KMS-11 (cell line): ENCODE measurements around the gene PHETA2.

Experiments
- H2AFZ ChIP-seq: fragments of 200-600 bp; sonication (generic); 2 replicates; pipeline ENCODE4 v1.6.1; 2016; ENCODE audit warnings: antibody characterized with exemption, mixed run types, low read depth
- H3K27ac ChIP-seq: fragments of 200-600 bp; sonication (generic); 2 replicates; pipeline ENCODE4 v1.6.1; 2016; ENCODE audit warnings: mild to moderate bottlenecking, mixed run types
- H3K27me3 ChIP-seq: fragments of 200-600 bp; sonication (generic); 2 replicates; pipeline ENCODE4 v1.6.1; 2017; ENCODE audit warnings: mild to moderate bottlenecking, low read depth, mixed run types, moderate library complexity; ENCODE audit not compliant: insufficient read depth
- H3K36me3 ChIP-seq: fragments of 200-600 bp; sonication (generic); 2 replicates; pipeline ENCODE4 v1.6.1; 2017; ENCODE audit warnings: mild to moderate bottlenecking, mixed run types; ENCODE audit not compliant: insufficient read depth
- H3K4me1 ChIP-seq: fragments of 200-600 bp; sonication (generic); 2 replicates; pipeline ENCODE4 v1.6.1; 2016; ENCODE audit warnings: mild to moderate bottlenecking, low read depth, mixed run types; ENCODE audit not compliant: poor library complexity, severe bottlenecking
- H3K4me2 ChIP-seq: fragments of 200-600 bp; sonication (generic); 2 replicates; pipeline ENCODE4 v1.7.0; 2016; ENCODE audit warnings: mild to moderate bottlenecking, mixed run types
- H3K4me3 ChIP-seq: fragments of 200-600 bp; sonication (generic); IDR thresholded peaks from 2 replicates; pipeline ENCODE4 v1.6.1; 2017; ENCODE audit warnings: low read depth, low read length, mixed read lengths; ENCODE audit not compliant: insufficient read depth
- H3K79me2 ChIP-seq: fragments of 200-600 bp; sonication (generic); 2 replicates; pipeline ENCODE4 v1.6.1; 2016; ENCODE audit warnings: low read depth, mixed run types; ENCODE audit not compliant: insufficient read depth
- H3K9ac ChIP-seq: fragments of 200-600 bp; sonication (generic); 2 replicates; pipeline ENCODE4 v1.6.1; 2016; ENCODE audit warnings: mild to moderate bottlenecking, mixed run types
- H4K20me1 ChIP-seq: fragments of 200-600 bp; sonication (generic); 2 replicates; pipeline ENCODE4 v1.6.1; 2016; ENCODE audit warnings: mild to moderate bottlenecking, mixed run types; ENCODE audit not compliant: insufficient read depth
- TF ChIP-seq, protein P1 (sequence below): fragments of 200-600 bp; sonication (generic); conservative IDR thresholded peaks from 2 replicates; pipeline ENCODE4 v1.6.1; 2017; ENCODE audit warnings: low read depth, mild to moderate bottlenecking, antibody characterized with exemption, low read length, moderate library complexity, mixed read lengths

Gene PHETA2

DNA sequence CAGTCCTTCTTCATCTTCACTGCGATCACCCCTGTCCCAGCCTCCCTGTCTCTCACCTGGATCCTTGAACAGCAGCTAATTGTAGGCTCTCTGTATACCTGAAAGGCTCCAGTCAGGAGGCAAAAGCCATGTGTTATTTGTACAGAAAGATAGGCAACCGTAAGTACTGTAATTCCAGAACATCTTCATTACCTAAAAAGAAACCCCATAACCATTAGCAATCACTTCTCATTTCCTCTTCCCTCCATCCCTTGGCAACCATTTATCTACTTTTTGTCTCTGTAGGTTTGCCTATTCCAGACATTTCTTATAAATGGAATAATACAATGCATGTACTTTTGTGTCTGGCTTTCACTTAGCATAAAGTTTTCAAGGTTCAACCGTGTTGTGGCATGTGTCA lies 21.3 kb upstream of the PHETA2 start:
- no peak overlapping the region for H3K9ac ChIP-seq
- TF ChIP-seq, protein P1, sequence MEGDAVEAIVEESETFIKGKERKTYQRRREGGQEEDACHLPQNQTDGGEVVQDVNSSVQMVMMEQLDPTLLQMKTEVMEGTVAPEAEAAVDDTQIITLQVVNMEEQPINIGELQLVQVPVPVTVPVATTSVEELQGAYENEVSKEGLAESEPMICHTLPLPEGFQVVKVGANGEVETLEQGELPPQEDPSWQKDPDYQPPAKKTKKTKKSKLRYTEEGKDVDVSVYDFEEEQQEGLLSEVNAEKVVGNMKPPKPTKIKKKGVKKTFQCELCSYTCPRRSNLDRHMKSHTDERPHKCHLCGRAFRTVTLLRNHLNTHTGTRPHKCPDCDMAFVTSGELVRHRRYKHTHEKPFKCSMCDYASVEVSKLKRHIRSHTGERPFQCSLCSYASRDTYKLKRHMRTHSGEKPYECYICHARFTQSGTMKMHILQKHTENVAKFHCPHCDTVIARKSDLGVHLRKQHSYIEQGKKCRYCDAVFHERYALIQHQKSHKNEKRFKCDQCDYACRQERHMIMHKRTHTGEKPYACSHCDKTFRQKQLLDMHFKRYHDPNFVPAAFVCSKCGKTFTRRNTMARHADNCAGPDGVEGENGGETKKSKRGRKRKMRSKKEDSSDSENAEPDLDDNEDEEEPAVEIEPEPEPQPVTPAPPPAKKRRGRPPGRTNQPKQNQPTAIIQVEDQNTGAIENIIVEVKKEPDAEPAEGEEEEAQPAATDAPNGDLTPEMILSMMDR: no peak
- no peaks in the 10 kb centered on the region for H3K27me3 ChIP-seq
- H3K4me3 ChIP-seq: no peak overlapping the region
- H3K4me1 ChIP-seq: no peaks in the 10 kb centered on the region
- H3K27ac ChIP-seq: no peak overlapping the region
- H3K79me2 ChIP-seq: no peaks in the 10 kb centered on the region
- no peak overlapping the region for H3K4me2 ChIP-seq
- H3K36me3 ChIP-seq: no peaks in the 10 kb centered on the region
- H4K20me1 ChIP-seq: no peaks in the 10 kb centered on the region
- no peak overlapping the region for H2AFZ ChIP-seq

DNA sequence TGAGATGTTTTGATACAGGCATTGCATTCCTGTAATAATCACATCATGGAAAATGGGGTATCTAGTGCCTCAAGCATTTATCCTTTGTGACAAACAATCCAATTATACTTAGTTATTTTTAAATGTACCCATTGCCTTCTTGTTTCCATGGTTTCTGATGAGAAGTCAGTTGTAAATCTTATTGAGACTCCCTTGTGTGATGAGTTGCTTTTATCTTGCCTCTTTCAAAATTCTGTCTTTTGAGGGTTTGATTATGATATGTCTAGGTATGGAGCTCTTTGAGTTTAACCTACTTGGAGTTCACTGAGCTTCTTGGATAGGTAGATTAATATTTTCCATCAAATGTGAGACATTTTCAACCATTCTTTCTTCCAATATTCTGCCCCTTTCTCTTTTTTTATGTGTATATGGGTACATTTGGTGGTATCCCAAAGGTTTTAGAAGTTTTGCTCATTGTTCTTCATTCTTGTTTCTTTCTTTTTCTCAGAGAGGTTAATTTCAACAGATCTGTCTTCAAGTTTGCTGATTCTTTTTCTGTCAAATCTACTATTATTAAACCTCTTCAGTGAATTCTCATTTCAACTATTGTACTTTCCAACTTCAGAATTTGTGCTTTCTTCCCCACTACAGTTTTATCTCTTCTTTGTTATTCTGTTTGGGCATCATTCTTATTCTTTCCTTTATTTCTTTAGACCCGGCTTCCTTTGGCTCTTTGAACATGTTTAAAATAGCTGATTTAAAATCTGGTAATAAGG lies 17.1 kb upstream of the PHETA2 start:
- H3K4me1 ChIP-seq: no peaks in the 10 kb centered on the region
- H3K4me2 ChIP-seq: no peak overlapping the region
- H4K20me1 ChIP-seq: no peaks in the 10 kb centered on the region
- no peaks in the 10 kb centered on the region for H3K27me3 ChIP-seq
- H3K4me3 ChIP-seq: no peak overlapping the region
- no peak overlapping the region for H3K9ac ChIP-seq
- TF ChIP-seq, protein P1: no peak
- H3K36me3 ChIP-seq: no peaks in the 10 kb centered on the region
- no peaks in the 10 kb centered on the region for H3K79me2 ChIP-seq
- H2AFZ ChIP-seq: no peak overlapping the region
- H3K27ac ChIP-seq: no peak overlapping the region

DNA sequence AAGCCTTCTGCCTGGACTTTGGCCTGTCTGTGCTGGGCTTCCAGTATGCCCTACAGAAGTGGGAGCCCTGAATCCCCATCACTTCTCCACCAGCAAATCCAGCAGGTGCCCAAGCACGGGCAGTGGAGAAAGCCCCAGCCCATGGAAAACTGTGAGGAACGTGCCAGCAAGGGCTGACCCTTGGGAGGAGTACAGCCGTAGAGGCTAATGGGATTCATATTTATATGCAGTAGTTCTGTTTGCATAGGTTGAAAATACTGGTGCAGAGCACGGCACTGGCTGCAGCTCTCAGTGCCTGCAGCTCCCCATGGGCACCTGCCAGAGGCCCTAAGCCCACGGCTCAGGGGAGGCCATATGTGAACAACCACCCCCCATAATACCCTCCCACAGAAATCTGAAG lies 13.6 kb upstream of the PHETA2 start:
- no peak overlapping the region for H3K4me2 ChIP-seq
- H4K20me1 ChIP-seq: no peaks in the 10 kb centered on the region
- TF ChIP-seq, protein P1: no peak
- no peaks in the 10 kb centered on the region for H3K27me3 ChIP-seq
- H3K27ac ChIP-seq: no peak overlapping the region
- no peak overlapping the region for H2AFZ ChIP-seq
- H3K4me3 ChIP-seq: no peak overlapping the region
- H3K79me2 ChIP-seq: no peaks in the 10 kb centered on the region
- no peaks in the 10 kb centered on the region for H3K36me3 ChIP-seq
- no peaks in the 10 kb centered on the region for H3K4me1 ChIP-seq
- no peak overlapping the region for H3K9ac ChIP-seq

- no peak overlapping the region for H2AFZ ChIP-seq
- H3K4me2 ChIP-seq: no peak overlapping the region
- no peaks in the 10 kb centered on the region for H4K20me1 ChIP-seq
- H3K9ac ChIP-seq: no peak overlapping the region
- no peaks in the 10 kb centered on the region for H3K36me3 ChIP-seq
- H3K4me3 ChIP-seq: no peak overlapping the region
- no peaks in the 10 kb centered on the region for H3K4me1 ChIP-seq
- no peaks in the 10 kb centered on the region for H3K27me3 ChIP-seq
- H3K79me2 ChIP-seq: no peaks in the 10 kb centered on the region
- H3K27ac ChIP-seq: no peak overlapping the region
- TF ChIP-seq, protein P1: no peak
Observed at GRCh38 chr22:42061041-42061440, 13.0 kb upstream of the PHETA2 start.
